NT2/D1 (cell line): Measurements from ENCODE around the gene ASPDH.

Experiments used
- DNase-seq: peaks from one replicate; pipeline ENCODE4 v3.0.0-alpha.2; 2011; ENCODE audit warnings: low read depth, low spot score
- H3K27me3 ChIP-seq: 2 replicates; pipeline ENCODE4 v1.6.0; 2011; ENCODE audit warnings: mild to moderate bottlenecking; ENCODE audit not compliant: insufficient read length, insufficient read depth
- H3K36me3 ChIP-seq: 2 replicates; pipeline ENCODE4 v1.6.1; 2011; ENCODE audit warnings: mild to moderate bottlenecking, low read length, mixed read lengths; ENCODE audit not compliant: insufficient read depth, insufficient read length
- H3K4me1 ChIP-seq: 2 replicates; pipeline ENCODE4 v1.5.1; 2011; ENCODE audit not compliant: insufficient read depth, insufficient read length
- H3K4me3 ChIP-seq: 2 replicates; pipeline ENCODE4 v1.5.1; 2011; ENCODE audit warnings: low read depth; ENCODE audit not compliant: insufficient read length
- H3K9ac ChIP-seq: 2 replicates; pipeline ENCODE4 v1.6.0; 2011; ENCODE audit warnings: low read depth; ENCODE audit not compliant: insufficient read length
- H3K9me3 ChIP-seq: 2 replicates; pipeline ENCODE4 v1.5.1; 2011; ENCODE audit warnings: mild to moderate bottlenecking, low read length; ENCODE audit not compliant: insufficient read depth
- SUZ12 ChIP-seq: IDR thresholded peaks from 2 replicates; pipeline ENCODE4 v1.6.1; 2011; ENCODE audit not compliant: insufficient read length, insufficient read depth; ENCODE audit errors: extremely low read depth
- YY1 ChIP-seq: IDR thresholded peaks from 2 replicates; pipeline ENCODE4 v1.6.1; 2011; ENCODE audit not compliant: insufficient read length, insufficient read depth
- ZNF274 ChIP-seq: IDR thresholded peaks from 2 replicates; pipeline ENCODE4 v1.6.1; 2011; ENCODE audit warnings: mild to moderate bottlenecking, low read depth, low read length

Gene ASPDH

GRCh38 chr19:50512112-50512998 is 1.4 kb downstream of the ASPDH start:
- no peaks in the 10 kb centered on the region for H3K27me3 ChIP-seq
- H3K36me3 ChIP-seq: peaks cover 3% of the 10 kb centered on the region
- H3K9ac ChIP-seq: peak overlapping the region; percentile 85
- peak overlapping the region; percentile 42 for H3K4me3 ChIP-seq
- H3K9me3 ChIP-seq: no peaks in the 10 kb centered on the region
- TF ChIP-seq ZNF274: no peak
- TF ChIP-seq YY1: no peak
- no peak for TF ChIP-seq SUZ12
- H3K4me1 ChIP-seq: peaks cover 20% of the 10 kb centered on the region
- DNase-seq: no peak

GRCh38 chr19:50511069-50511822 is 2.5 kb downstream of the ASPDH start, which contains the start of gene JOSD2:
JOSD2 (minus strand) TSS chr19:50511191; CDS start chr19:50510431, 760 bp downstream.
- H3K27me3 ChIP-seq: no peaks in the 10 kb centered on the region
- peak within 1 kb of the TSS; percentile 52 for H3K4me3 ChIP-seq
- peak; percentile 93 for DNase-seq
- H3K9ac ChIP-seq: peak within 1 kb of the TSS; percentile 85
- no peaks in the 10 kb centered on the region for H3K9me3 ChIP-seq
- peaks cover 20% of the 10 kb centered on the region for H3K4me1 ChIP-seq
- no peak for TF ChIP-seq ZNF274
- no peaks in the 10 kb centered on the region for H3K36me3 ChIP-seq

GRCh38 chr19:50510700-50511068 is 3.0 kb downstream of the ASPDH start:
- Histone ChIP-seq H3K9ac (peak overlapping the region; percentile 26), H3K36me3 (no peaks in the 10 kb centered on the region), H3K27me3 (no peaks in the 10 kb centered on the region), H3K9me3 (no peaks in the 10 kb centered on the region), H3K4me3 (peak overlapping the region; percentile 52), H3K4me1 (peaks cover 20% of the 10 kb centered on the region)
- TF ChIP-seq YY1 (no peak), ZNF274 (no peak), SUZ12 (no peak)
- DNase-seq: peak; percentile 18

DNA sequence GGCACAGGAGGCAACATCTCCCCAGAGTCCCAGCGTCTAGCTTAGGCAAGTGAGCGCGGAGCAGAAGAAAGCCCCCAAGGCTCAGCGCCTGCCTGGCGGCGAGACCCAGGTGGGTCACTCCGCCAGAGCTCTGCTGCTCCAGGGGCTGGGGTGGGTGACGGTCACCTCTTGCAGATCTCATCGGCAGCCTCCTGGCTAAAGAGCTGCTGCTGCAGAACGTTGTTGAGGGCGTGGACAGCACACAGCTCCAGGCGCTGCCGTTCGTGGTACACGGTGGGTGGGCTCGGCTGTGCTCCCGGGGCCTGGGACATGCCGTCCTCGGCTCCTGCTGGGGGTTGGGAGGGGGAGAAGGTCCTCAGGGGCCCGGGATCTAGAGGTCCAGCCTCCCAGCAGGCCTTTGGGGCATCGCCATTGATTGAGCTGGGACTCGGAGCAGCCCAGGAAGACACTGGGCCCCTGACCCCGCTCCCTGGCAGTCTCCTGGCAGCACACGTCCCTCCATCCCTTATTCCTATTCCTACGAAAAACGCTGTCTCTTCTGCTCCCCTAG is 3.5 kb downstream of the ASPDH start:
- Histone ChIP-seq H3K9ac (no peak overlapping the region), H3K36me3 (no peaks in the 10 kb centered on the region), H3K4me3 (peak overlapping the region; percentile 52), H3K9me3 (no peaks in the 10 kb centered on the region), H3K4me1 (peaks cover 20% of the 10 kb centered on the region), H3K27me3 (no peaks in the 10 kb centered on the region)
- no peak for DNase-seq
- no peak for TF ChIP-seq SUZ12
- no peak for TF ChIP-seq YY1
- TF ChIP-seq ZNF274: no peak

- no peaks in the 10 kb centered on the region for H3K36me3 ChIP-seq
- TF ChIP-seq SUZ12 (no peak), ZNF274 (no peak)
- H3K9me3 ChIP-seq: no peaks in the 10 kb centered on the region
- DNase-seq: no peak
- H3K27me3 ChIP-seq: no peaks in the 10 kb centered on the region
- H3K9ac ChIP-seq: no peak overlapping the region
- H3K4me1 ChIP-seq: peaks cover 19% of the 10 kb centered on the region
- no peak overlapping the region for H3K4me3 ChIP-seq
Observed at GRCh38 chr19:50509366-50509765, 4.3 kb downstream of the ASPDH start.

DNA sequence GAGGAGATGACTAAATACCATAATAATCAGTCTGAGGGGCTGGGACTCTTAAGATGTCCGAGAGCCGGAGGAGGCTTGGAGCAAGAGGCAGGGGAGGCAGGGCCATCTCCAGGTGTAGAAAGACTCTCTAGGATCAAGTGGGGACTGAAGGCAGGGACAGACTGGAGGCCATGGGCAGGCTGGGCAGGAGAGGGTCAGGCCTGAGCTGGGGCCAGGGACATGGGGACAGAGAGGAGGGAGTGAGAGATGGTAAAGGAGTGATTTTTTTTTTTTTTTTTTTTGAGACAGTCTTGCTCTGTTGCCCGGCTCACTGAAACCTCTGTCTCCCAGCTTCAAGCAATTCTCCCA is 4.9 kb downstream of the ASPDH start:
- H3K36me3 ChIP-seq: no peaks in the 10 kb centered on the region
- H3K9ac ChIP-seq: no peak overlapping the region
- no peak for TF ChIP-seq YY1
- no peak for TF ChIP-seq ZNF274
- H3K4me3 ChIP-seq: no peak overlapping the region
- no peaks in the 10 kb centered on the region for H3K9me3 ChIP-seq
- H3K4me1 ChIP-seq: peaks cover 14% of the 10 kb centered on the region
- no peak for DNase-seq
- no peaks in the 10 kb centered on the region for H3K27me3 ChIP-seq

DNA sequence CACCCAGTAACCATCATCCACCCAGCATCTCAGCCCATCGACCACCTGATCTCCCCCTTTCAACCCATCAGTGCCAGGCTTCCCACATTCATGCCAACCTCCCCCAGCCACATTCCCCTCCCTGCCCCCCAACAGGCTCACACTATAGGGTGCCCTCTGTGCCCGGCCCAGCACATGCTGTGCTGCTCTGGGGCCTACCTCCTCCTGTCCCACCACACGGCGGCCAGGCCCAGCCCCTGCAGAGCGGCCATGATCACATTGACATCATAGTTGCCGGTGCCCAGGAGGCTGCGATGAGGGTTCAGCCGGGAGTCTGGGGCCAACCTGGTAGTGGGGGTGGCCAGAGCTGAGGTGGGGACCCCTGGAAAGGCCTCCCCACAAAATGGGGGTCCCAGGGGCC is 6.3 kb downstream of the ASPDH start:
- Histone ChIP-seq H3K9me3 (no peaks in the 10 kb centered on the region), H3K4me1 (peaks cover 7% of the 10 kb centered on the region), H3K36me3 (no peaks in the 10 kb centered on the region), H3K27me3 (no peaks in the 10 kb centered on the region), H3K4me3 (no peak overlapping the region), H3K9ac (no peak overlapping the region)
- no peak for TF ChIP-seq YY1
- no peak for TF ChIP-seq ZNF274
- TF ChIP-seq SUZ12: no peak
- DNase-seq: no peak
